Ascending aorta (tissue), 2 donors: Measurements from ENCODE around the gene CEP112. TPM values are rescaled to one million over a fixed set of nuclear protein-coding genes. Genes with fewer than 3 reads are reported as not detected.

ENCODE experiments used
- DNase-seq, 2 donors: peaks; one replicate each; pipeline ENCODE4 v3.0.0-alpha.2; 2019; ENCODE audit warnings: low spot score in 2 of 2
- H3K27ac ChIP-seq, 2 donors: fragments of 200-600 bp; sonication (generic); one replicate each; pipeline ENCODE4 v1.5.1; 2016 to 2017; ENCODE audit warnings: mild to moderate bottlenecking in 1 of 2
- H3K27me3 ChIP-seq: fragments of 200-600 bp; sonication (generic); one replicate; pipeline ENCODE4 v1.5.1; 2017
- H3K36me3 ChIP-seq, 2 donors: fragments of 200-600 bp; sonication (generic); one replicate each; pipeline ENCODE4 v1.5.1; 2016
- H3K4me1 ChIP-seq, 2 donors: fragments of 200-600 bp; sonication (generic); one replicate each; pipeline ENCODE4 v1.5.1; 2016 to 2017; ENCODE audit warnings: mild to moderate bottlenecking in 1 of 2
- H3K4me3 ChIP-seq, 2 donors: fragments of 200-600 bp; sonication (generic); one replicate each; pipeline ENCODE4 v1.5.1; 2016 to 2017; ENCODE audit warnings: mild to moderate bottlenecking in 1 of 2
- H3K9me3 ChIP-seq, 2 donors: fragments of 200-600 bp; sonication (generic); one replicate each; pipeline ENCODE4 v1.5.1; 2016
- CTCF ChIP-seq, 3 experiments: fragments of 200-600 bp in 2 of 3; fragments of 450-650 bp in 1 of 3; sonication (generic) in 2 of 3; IDR thresholded peaks; one replicate each; pipeline ENCODE4 v1.5.1; 2016 to 2019; ENCODE audit warnings: antibody characterized with exemption in 3 of 3, mild to moderate bottlenecking in 1 of 3, moderate library complexity in 1 of 3
- intact Hi-C: fragments of 100-400 bp; cut with DNase I; formaldehyde crosslinking; loops from one replicate; pipeline ENCODE4 v1.15.1; 2023
- total RNA-seq: library from RNA; depleted of rRNA; stranded (reverse); fragments of >200 nt; gene quantifications from one replicate; pipeline ENCODE4 v1.1.0, GENCODE V29; 2016

Gene CEP112
- total RNA-seq, 1 donor from 2014 or later = 11.4 TPM

GRCh38 chr17:66063686-66064085 is 128.2 kb downstream of the CEP112 start:
- intact Hi-C loops = no loop called here
- no peak for TF ChIP-seq CTCF (IDR thresholded peaks at IDR 0.05)
- Histone ChIP-seq H3K4me3 (no peak overlapping the region), H3K4me1 (no peaks in the 10 kb centered on the region), H3K27ac (no peak overlapping the region), H3K9me3 (no peaks in the 10 kb centered on the region), H3K36me3 (peaks cover 5 to 19% of the 10 kb centered on the region in 2 donors), H3K27me3 (no peaks in the 10 kb centered on the region)
- DNase-seq = no peak

GRCh38 chr17:66056148-66056547 is 135.8 kb downstream of the CEP112 start:
- Histone ChIP-seq H3K27ac (no peak overlapping the region), H3K27me3 (no peaks in the 10 kb centered on the region), H3K36me3 (peaks cover 3 to 22% of the 10 kb centered on the region in 2 donors), H3K4me3 (no peak overlapping the region), H3K9me3 (no peaks in the 10 kb centered on the region), H3K4me1 (no peaks in the 10 kb centered on the region)
- DNase-seq = no peak
- intact Hi-C loops = no loop called here
- no peak for TF ChIP-seq CTCF (IDR thresholded peaks at IDR 0.05)

- no peak overlapping the region for H3K27ac ChIP-seq
- no peak for DNase-seq
- peaks cover 3 to 17% of the 10 kb centered on the region in 2 donors for H3K36me3 ChIP-seq
- no peak overlapping the region for H3K4me3 ChIP-seq
- H3K27me3 ChIP-seq = no peaks in the 10 kb centered on the region
- H3K4me1 ChIP-seq = no peaks in the 10 kb centered on the region
- TF ChIP-seq CTCF (IDR thresholded peaks at IDR 0.05) = no peak
- H3K9me3 ChIP-seq = no peaks in the 10 kb centered on the region
- intact Hi-C loops = no loop called here
Measured at GRCh38 chr17:66054242-66054641, 137.7 kb downstream of the CEP112 start.

- H3K4me1 ChIP-seq = no peaks in the 10 kb centered on the region
Measured at GRCh38 chr17:66044083-66044482, 147.8 kb downstream of the CEP112 start.

GRCh38 chr17:66043419-66043818 is 148.5 kb downstream of the CEP112 start:
- Histone ChIP-seq H3K36me3 (no peaks in the 10 kb centered on the region), H3K27me3 (no peaks in the 10 kb centered on the region), H3K27ac (no peak overlapping the region), H3K4me3 (no peak overlapping the region), H3K4me1 (no peaks in the 10 kb centered on the region), H3K9me3 (no peaks in the 10 kb centered on the region)
- TF ChIP-seq CTCF (IDR thresholded peaks at IDR 0.05) = no peak
- DNase-seq = no peak
- intact Hi-C loops = no loop called here

More at GRCh38 chr17:66044083-66044482, 147.8 kb downstream of the CEP112 start:
- DNase-seq = no peak
- Histone ChIP-seq H3K9me3 (no peaks in the 10 kb centered on the region), H3K4me3 (no peak overlapping the region), H3K27me3 (no peaks in the 10 kb centered on the region), H3K36me3 (no peaks in the 10 kb centered on the region), H3K27ac (no peak overlapping the region)
- TF ChIP-seq CTCF (IDR thresholded peaks at IDR 0.05) = no peak
- intact Hi-C loops = no loop called here

GRCh38 chr17:66040402-66040801 is 151.5 kb downstream of the CEP112 start:
- no peak for TF ChIP-seq CTCF (IDR thresholded peaks at IDR 0.05)
- intact Hi-C loops = no loop called here
- no peaks in the 10 kb centered on the region for H3K36me3 ChIP-seq
- H3K4me3 ChIP-seq = no peak overlapping the region
- no peaks in the 10 kb centered on the region for H3K27me3 ChIP-seq
- no peaks in the 10 kb centered on the region for H3K9me3 ChIP-seq
- no peaks in the 10 kb centered on the region for H3K4me1 ChIP-seq
- H3K27ac ChIP-seq = no peak overlapping the region
- DNase-seq = no peak
